Right lobe of liver (tissue), 4 donors: Measurements from ENCODE around the gene DCST2.

Experiments
- POLR2A ChIP-seq: fragments of 450-650 bp; IDR thresholded peaks from one replicate; pipeline ENCODE4 v1.6.1; 2017; ENCODE audit warnings: antibody characterized with exemption, mild to moderate bottlenecking
- TF ChIP-seq, protein P1 (sequence below), 4 donors: fragments of 200-600 bp in 3 of 4; fragments of 450-650 bp in 1 of 4; IDR thresholded peaks; one replicate each; pipeline versions ENCODE4 v1.5.1 to v1.8.0; 2016 to 2022; ENCODE audit warnings: antibody characterized with exemption in 4 of 4, mild to moderate bottlenecking in 2 of 4
- donor health status: DM: no; HTN: no; CAD: no.
- donor health status: DM: no; HTN: no; CAD: no.
- donor health status: DM: no; HTN: yes; CAD: no.

GRCh38 chr1:155077758-155078445 lies 44.3 kb upstream of the DCST2 start:
- TF ChIP-seq, protein P1, sequence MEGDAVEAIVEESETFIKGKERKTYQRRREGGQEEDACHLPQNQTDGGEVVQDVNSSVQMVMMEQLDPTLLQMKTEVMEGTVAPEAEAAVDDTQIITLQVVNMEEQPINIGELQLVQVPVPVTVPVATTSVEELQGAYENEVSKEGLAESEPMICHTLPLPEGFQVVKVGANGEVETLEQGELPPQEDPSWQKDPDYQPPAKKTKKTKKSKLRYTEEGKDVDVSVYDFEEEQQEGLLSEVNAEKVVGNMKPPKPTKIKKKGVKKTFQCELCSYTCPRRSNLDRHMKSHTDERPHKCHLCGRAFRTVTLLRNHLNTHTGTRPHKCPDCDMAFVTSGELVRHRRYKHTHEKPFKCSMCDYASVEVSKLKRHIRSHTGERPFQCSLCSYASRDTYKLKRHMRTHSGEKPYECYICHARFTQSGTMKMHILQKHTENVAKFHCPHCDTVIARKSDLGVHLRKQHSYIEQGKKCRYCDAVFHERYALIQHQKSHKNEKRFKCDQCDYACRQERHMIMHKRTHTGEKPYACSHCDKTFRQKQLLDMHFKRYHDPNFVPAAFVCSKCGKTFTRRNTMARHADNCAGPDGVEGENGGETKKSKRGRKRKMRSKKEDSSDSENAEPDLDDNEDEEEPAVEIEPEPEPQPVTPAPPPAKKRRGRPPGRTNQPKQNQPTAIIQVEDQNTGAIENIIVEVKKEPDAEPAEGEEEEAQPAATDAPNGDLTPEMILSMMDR (IDR thresholded peaks at IDR 0.05), result no peak
- no peak for TF ChIP-seq POLR2A
